ENCODE measurements around the gene INPP5A. TPM values are rescaled to one million over a fixed set of nuclear protein-coding genes. Genes with fewer than 3 reads are reported as not detected.
"Not testable (repeated sequence)": the region's sequence is repeated elsewhere in the genome, so short reads cannot be mapped to it uniquely, and the experiment has no call there.

Gene INPP5A
- total RNA-seq, 2 donors from 2014 or later: 20.7 to 26.7 TPM

DNA sequence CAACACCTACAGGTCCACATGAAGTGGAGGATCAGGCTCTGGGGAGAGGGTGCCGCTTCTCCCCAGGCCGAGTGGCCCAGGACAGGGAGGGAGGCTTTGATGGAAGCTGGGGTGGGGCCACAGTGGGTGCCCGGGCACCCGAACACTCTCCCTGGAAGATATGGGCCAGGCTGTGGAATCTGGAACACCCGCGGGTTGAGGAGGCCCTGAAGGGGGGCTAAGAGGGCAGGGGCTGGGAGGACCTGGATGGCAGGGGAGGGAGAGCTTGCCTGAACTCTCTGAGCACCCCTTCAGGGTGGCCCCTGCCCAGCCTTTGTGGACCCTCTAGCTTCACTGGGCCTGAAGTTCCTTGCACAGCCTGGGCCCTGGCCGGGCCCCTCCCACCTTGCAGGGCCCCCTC, 252.9 kb downstream of the INPP5A start:
- 78 to 100% methylated on average over 2 to 7 of the region's 7 CpGs for WGBS, 2 experiments (ENCODE audit: insufficient coverage in 1 of 2, insufficient read length in 1 of 2)
- no peaks in the 10 kb centered on the region for H3K36me3 Mint-ChIP-seq (ENCODE audit: low read depth)
- no peaks in the 10 kb centered on the region for H3K9me3 Mint-ChIP-seq
- no peaks in the 10 kb centered on the region for H3K9me3 ChIP-seq (ENCODE audit: control insufficient read depth, low read length)
- TF ChIP-seq, protein P1, sequence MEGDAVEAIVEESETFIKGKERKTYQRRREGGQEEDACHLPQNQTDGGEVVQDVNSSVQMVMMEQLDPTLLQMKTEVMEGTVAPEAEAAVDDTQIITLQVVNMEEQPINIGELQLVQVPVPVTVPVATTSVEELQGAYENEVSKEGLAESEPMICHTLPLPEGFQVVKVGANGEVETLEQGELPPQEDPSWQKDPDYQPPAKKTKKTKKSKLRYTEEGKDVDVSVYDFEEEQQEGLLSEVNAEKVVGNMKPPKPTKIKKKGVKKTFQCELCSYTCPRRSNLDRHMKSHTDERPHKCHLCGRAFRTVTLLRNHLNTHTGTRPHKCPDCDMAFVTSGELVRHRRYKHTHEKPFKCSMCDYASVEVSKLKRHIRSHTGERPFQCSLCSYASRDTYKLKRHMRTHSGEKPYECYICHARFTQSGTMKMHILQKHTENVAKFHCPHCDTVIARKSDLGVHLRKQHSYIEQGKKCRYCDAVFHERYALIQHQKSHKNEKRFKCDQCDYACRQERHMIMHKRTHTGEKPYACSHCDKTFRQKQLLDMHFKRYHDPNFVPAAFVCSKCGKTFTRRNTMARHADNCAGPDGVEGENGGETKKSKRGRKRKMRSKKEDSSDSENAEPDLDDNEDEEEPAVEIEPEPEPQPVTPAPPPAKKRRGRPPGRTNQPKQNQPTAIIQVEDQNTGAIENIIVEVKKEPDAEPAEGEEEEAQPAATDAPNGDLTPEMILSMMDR (conservative IDR thresholded peaks at IDR 0.05): no peak
- no peak for DNase-seq
- H3K4me1 ChIP-seq (ENCODE audit: control insufficient read depth, insufficient read depth, low read length): no peaks in the 10 kb centered on the region
- no peaks in the 10 kb centered on the region for H3K36me3 ChIP-seq (ENCODE audit: control insufficient read depth, insufficient read depth, low read length)
- H3K4me1 Mint-ChIP-seq: no peaks in the 10 kb centered on the region
- H3K27me3 ChIP-seq (ENCODE audit: control insufficient read depth, insufficient read depth, low read length, poor library complexity, severe bottlenecking): peaks cover 61% of the 10 kb centered on the region
- no peak overlapping the region for H3K4me3 Mint-ChIP-seq
- H3K27me3 Mint-ChIP-seq (ENCODE audit: insufficient read depth): peaks cover 52% of the 10 kb centered on the region
- no peak overlapping the region for H3K27ac ChIP-seq (ENCODE audit: low read depth, low read length)
- H3K9ac ChIP-seq (ENCODE audit: extremely low read depth, low read length, poor library complexity, severe bottlenecking): no peak overlapping the region
- H3K4me3 ChIP-seq (ENCODE audit: low read length): no peak overlapping the region
- H3K27ac Mint-ChIP-seq: no peak overlapping the region

DNA sequence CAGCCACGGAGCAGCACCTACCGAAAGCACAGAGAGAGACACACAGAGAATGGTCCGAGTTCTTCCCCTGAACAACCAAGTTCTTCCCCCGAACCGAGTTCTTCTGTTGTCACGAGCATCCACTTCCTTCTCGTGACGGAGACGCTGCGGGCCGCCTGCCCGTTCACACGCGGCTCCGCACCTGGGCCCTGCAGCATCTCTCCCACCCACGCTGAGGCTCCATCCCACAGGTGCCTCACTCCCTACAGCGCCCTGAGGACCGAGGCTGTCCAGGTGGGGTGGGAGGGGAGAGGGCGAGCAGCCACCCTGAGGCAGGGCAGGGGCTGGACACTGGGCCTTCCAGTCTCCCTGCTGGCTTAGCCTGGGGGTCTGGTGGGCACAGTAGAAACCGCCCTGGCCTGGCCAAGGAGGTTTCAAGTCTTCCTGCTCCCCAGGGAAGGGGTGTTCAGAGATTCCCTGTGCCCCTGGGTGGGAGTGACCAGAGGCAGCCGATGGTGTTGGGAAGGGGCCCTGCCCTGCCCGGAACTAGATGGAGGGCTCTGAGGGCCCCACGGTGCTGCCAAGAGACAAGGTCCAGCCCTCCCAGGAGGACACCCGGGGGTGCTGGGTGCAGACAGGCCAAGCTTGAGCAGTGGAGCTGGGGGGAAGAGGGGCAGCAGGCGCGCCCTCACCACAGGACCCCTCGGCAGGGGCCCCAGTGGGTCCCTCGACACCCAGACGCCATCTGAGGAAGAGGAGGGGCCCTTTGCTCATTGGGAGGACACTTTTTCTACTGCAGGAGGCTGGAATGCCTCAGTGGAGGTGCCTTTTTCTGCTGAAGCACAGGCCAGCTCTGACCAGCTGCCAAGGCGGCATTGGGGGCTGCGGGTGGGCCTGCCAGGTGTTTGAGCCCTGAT, 253.6 kb downstream of the INPP5A start:
- Histone ChIP-seq H3K4me3 (ENCODE audit: low read length) (no peak overlapping the region), H3K27me3 (ENCODE audit: control insufficient read depth, insufficient read depth, low read length, poor library complexity, severe bottlenecking) (peaks cover 56% of the 10 kb centered on the region), H3K4me1 (ENCODE audit: control insufficient read depth, insufficient read depth, low read length) (no peaks in the 10 kb centered on the region), H3K9me3 (ENCODE audit: control insufficient read depth, low read length) (no peaks in the 10 kb centered on the region), H3K9ac (ENCODE audit: extremely low read depth, low read length, poor library complexity, severe bottlenecking) (no peak overlapping the region), H3K27ac (ENCODE audit: low read depth, low read length) (no peak overlapping the region), H3K36me3 (ENCODE audit: control insufficient read depth, insufficient read depth, low read length) (no peaks in the 10 kb centered on the region)
- no peaks in the 10 kb centered on the region for H3K36me3 Mint-ChIP-seq (ENCODE audit: low read depth)
- no peak overlapping the region for H3K4me3 Mint-ChIP-seq
- H3K27me3 Mint-ChIP-seq (ENCODE audit: insufficient read depth): peaks cover 49% of the 10 kb centered on the region
- H3K9me3 Mint-ChIP-seq: no peaks in the 10 kb centered on the region
- TF ChIP-seq, protein P1 (conservative IDR thresholded peaks at IDR 0.05): no peak
- DNase-seq: no peak
- 80 to 88% methylated on average over 23 to 31 of the region's 31 CpGs for WGBS, 2 experiments (ENCODE audit: insufficient coverage in 1 of 2, insufficient read length in 1 of 2)
- no peak overlapping the region for H3K27ac Mint-ChIP-seq
- H3K4me1 Mint-ChIP-seq: no peaks in the 10 kb centered on the region

DNA sequence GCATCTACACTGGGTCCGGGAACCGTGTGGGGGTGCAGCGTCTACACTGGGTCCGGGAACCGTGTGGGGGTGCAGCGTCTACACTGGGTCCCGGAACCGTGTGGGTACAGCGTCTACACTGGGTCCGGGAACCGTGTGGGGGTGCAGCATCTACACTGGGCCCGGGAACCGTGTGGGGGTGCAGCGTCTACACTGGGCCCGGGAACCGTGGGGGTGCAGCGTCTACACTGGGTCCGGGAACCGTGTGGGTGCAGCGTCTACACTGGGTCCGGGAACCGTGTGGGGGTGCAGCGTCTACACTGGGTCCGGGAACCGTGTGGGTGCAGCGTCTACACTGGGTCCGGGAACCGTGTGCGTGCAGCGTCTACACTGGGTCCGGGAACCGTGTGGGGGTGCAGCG, 254.5 kb downstream of the INPP5A start:
- not testable (repeated sequence) for H3K9me3 Mint-ChIP-seq
- H3K27me3 Mint-ChIP-seq (ENCODE audit: insufficient read depth): peaks cover 41% of the 10 kb centered on the region
- peaks cover 47% of the 10 kb centered on the region for H3K27me3 ChIP-seq (ENCODE audit: control insufficient read depth, insufficient read depth, low read length, poor library complexity, severe bottlenecking)

More for the DNA sequence above, 254.5 kb downstream of the INPP5A start:
- H3K9me3 ChIP-seq (ENCODE audit: control insufficient read depth, low read length); H3K36me3 ChIP-seq (ENCODE audit: control insufficient read depth, insufficient read depth, low read length); H3K4me1 ChIP-seq (ENCODE audit: control insufficient read depth, insufficient read depth, low read length); H3K9ac ChIP-seq (ENCODE audit: extremely low read depth, low read length, poor library complexity, severe bottlenecking); H3K4me3 ChIP-seq (ENCODE audit: low read length); H3K27ac Mint-ChIP-seq; H3K27ac ChIP-seq (ENCODE audit: low read depth, low read length); H3K4me1 Mint-ChIP-seq; DNase-seq; H3K36me3 Mint-ChIP-seq (ENCODE audit: low read depth); H3K4me3 Mint-ChIP-seq: not testable (repeated sequence)
- 91 to 96% methylated on average over 12 to 33 of the region's 33 CpGs for WGBS, 2 experiments (ENCODE audit: insufficient coverage in 1 of 2, insufficient read length in 1 of 2)
